HCT116 (cell line): ENCODE measurements around the gene CES5A. TPM values are rescaled to one million over a fixed set of nuclear protein-coding genes. Genes with fewer than 3 reads are reported as not detected.

Experiments used
- ATAC-seq: fragments of 200-7000 bp; cut with Tn5 transposase; 2 replicates; pipeline ENCODE4 v1.9.1; 2020; ENCODE audit warnings: mild to moderate bottlenecking, moderate library complexity
- BruUV-seq: library from RNA; stranded (reverse); fragments of 400-500 nt; replicated peaks from 2 replicates; lab custom pipeline; 2021; lab: Mats Ljungman, UMichigan
- CTCF ChIA-PET: fragments of 300-600 bp; sonication (Branson Sonifier 250); formaldehyde crosslinking; loops from one replicate; lab custom pipeline; 2021; ENCODE audit warnings: antibody characterized with exemption; lab: Charles Lee
- POLR2A ChIA-PET: fragments of 300-600, 350-600 bp; sonication (Branson Sonifier 250); formaldehyde crosslinking; loops from one replicate; lab custom pipeline; 2021; ENCODE audit warnings: antibody characterized with exemption; lab: Charles Lee
- RAD21 ChIA-PET, 2 experiments: fragments of 300-600 bp; sonication (Branson Sonifier 250); formaldehyde crosslinking; loops; one replicate each; lab custom pipeline; 2023; ENCODE audit warnings: low total read pairs in 2 of 2; ENCODE audit not compliant: uncharacterized antibody in 2 of 2, unreplicated experiment in 2 of 2, low non-redundant PET in 1 of 2; lab: Charles Lee
- DNase-seq: peaks from one replicate; pipeline ENCODE4 v3.0.0-alpha.2; 2010; ENCODE audit warnings: low read depth, low spot score
- H2AFZ ChIP-seq: fragments of 200-600 bp; shearing (Covaris generic), sonication (generic); 2 replicates; pipeline ENCODE4 v1.6.1; 2017; ENCODE audit warnings: low read depth, mixed run types, mixed read lengths, antibody characterized with exemption, low read length; ENCODE audit not compliant: poor library complexity, severe bottlenecking
- H3K27ac ChIP-seq: 2 replicates; pipeline ENCODE4 v1.5.1; 2012; ENCODE audit warnings: low read depth, low read length
- H3K27me3 ChIP-seq: fragments of 200-600 bp; sonication (generic); 2 replicates; pipeline ENCODE4 v1.6.1; 2016; ENCODE audit warnings: mixed run types, low read length, mixed read lengths; ENCODE audit not compliant: insufficient read depth
- H3K36me3 ChIP-seq, 2 experiments: fragments of 200-500 bp in 1 of 2; fragments of 200-600 bp in 1 of 2; sonication (Bioruptor generic) in 1 of 2; sonication (generic) in 1 of 2; 2 replicates each; pipeline versions ENCODE4 v1.5.1 to v1.6.1; 2014 to 2016; ENCODE audit warnings: low read length in 2 of 2, inconsistent platforms in 1 of 2, mixed read lengths in 1 of 2, mixed run types in 1 of 2; ENCODE audit not compliant: insufficient read depth in 2 of 2, control insufficient read depth in 1 of 2
- H3K4me1 ChIP-seq, 2 experiments: fragments of 200-600 bp in 1 of 2; sonication (generic) in 1 of 2; 2 replicates each; pipeline versions ENCODE4 v1.5.1 to v1.6.1; 2012 to 2017; ENCODE audit warnings: low read length in 2 of 2, inconsistent platforms in 1 of 2, mild to moderate bottlenecking in 1 of 2, mixed read lengths in 1 of 2, mixed run types in 1 of 2, moderate library complexity in 1 of 2; ENCODE audit not compliant: insufficient read depth in 2 of 2, control insufficient read depth in 1 of 2
- H3K4me2 ChIP-seq: fragments of 200-600 bp; sonication (generic); 2 replicates; pipeline ENCODE4 v1.6.1; 2017; ENCODE audit warnings: mixed run types, low read length, mixed read lengths
- H3K4me3 ChIP-seq, 2 experiments: fragments of 200-600 bp in 1 of 2; sonication (generic) in 1 of 2; replicated peaks in 1 of 2; 2 replicates each; pipeline ENCODE4 v1.5.1; 2011 to 2016; ENCODE audit warnings: low read length in 2 of 2, control low read depth in 1 of 2, low read depth in 1 of 2, mild to moderate bottlenecking in 1 of 2, mixed read lengths in 1 of 2, mixed run types in 1 of 2
- H3K79me2 ChIP-seq: fragments of 200-600 bp; sonication (generic); 2 replicates; pipeline ENCODE4 v1.6.1; 2017; ENCODE audit warnings: mild to moderate bottlenecking, mixed run types, low read length, moderate library complexity, mixed read lengths; ENCODE audit not compliant: insufficient read depth
- H3K9ac ChIP-seq: fragments of 200-600 bp; sonication (generic); 2 replicates; pipeline ENCODE4 v1.6.1; 2016; ENCODE audit warnings: low read length, mixed read lengths
- H3K9me2 ChIP-seq: fragments of 200-600 bp; sonication (generic), shearing (Covaris generic); 2 replicates; pipeline ENCODE4 v1.6.1; 2017; ENCODE audit warnings: mixed run types, mild to moderate bottlenecking, moderate library complexity; ENCODE audit not compliant: insufficient read depth
- H3K9me3 ChIP-seq, 2 experiments: fragments of 200-500 bp in 1 of 2; fragments of 200-600 bp in 1 of 2; sonication (Bioruptor generic) in 1 of 2; sonication (generic) in 1 of 2; 2 replicates each; pipeline ENCODE4 v1.6.1; 2014 to 2017; ENCODE audit warnings: low read length in 2 of 2, mixed read lengths in 2 of 2, inconsistent platforms in 1 of 2, low read depth in 1 of 2, mild to moderate bottlenecking in 1 of 2, mixed run types in 1 of 2, moderate library complexity in 1 of 2; ENCODE audit not compliant: control insufficient read depth in 1 of 2, insufficient read depth in 1 of 2
- H4K20me1 ChIP-seq: fragments of 200-600 bp; sonication (generic), shearing (Covaris generic); 2 replicates; pipeline ENCODE4 v1.6.1; 2017; ENCODE audit warnings: mixed run types, mild to moderate bottlenecking, moderate library complexity; ENCODE audit not compliant: insufficient read depth
- ATF3 ChIP-seq: IDR thresholded peaks from 2 replicates; pipeline ENCODE4 v1.6.1; 2012
- CBX3 ChIP-seq: IDR thresholded peaks from 2 replicates; pipeline ENCODE4 v1.6.1; 2012; ENCODE audit warnings: low read depth
- EGR1 ChIP-seq: IDR thresholded peaks from 2 replicates; pipeline ENCODE4 v1.6.1; 2012; ENCODE audit warnings: low read depth
- ELF1 ChIP-seq: IDR thresholded peaks from 2 replicates; pipeline ENCODE4 v1.6.1; 2012; ENCODE audit warnings: low read depth, borderline replicate concordance
- EZH2 ChIP-seq: fragments of 200-600 bp; sonication (generic); IDR thresholded peaks from 2 replicates; pipeline ENCODE4 v1.6.1; 2017; ENCODE audit warnings: antibody characterized with exemption, mixed run types
- EZH2phosphoT487 ChIP-seq: fragments of 200-600 bp; IDR thresholded peaks from 2 replicates; pipeline ENCODE4 v1.6.1; 2018; ENCODE audit warnings: antibody characterized with exemption, borderline replicate concordance
- POLR2AphosphoS5 ChIP-seq: IDR thresholded peaks from 2 replicates; pipeline ENCODE4 v1.6.1; 2011; ENCODE audit warnings: mild to moderate bottlenecking, low read depth, low read length, moderate library complexity
- SIN3A ChIP-seq: IDR thresholded peaks from 2 replicates; pipeline ENCODE4 v1.6.1; 2012; ENCODE audit warnings: low read depth
- intact Hi-C: fragments of 100-400 bp; cut with micrococcal nuclease; formaldehyde crosslinking; loops from 2 replicates; pipeline ENCODE4 v1.10.0; 2022
- total RNA-seq: library from RNA; stranded (reverse); gene quantifications from one replicate; pipeline ENCODE4 v1.2.1, GENCODE V29; 2021; ENCODE audit not compliant: unreplicated experiment
- TF ChIP-seq, protein P1 (sequence below), 3 experiments: fragments of 200-600 bp in 1 of 3; sonication (generic) in 1 of 3; IDR thresholded peaks in 2 of 3; conservative IDR thresholded peaks in 1 of 3; 2 replicates each; pipeline ENCODE4 v1.5.1; 2012 to 2017; ENCODE audit warnings: low read depth in 2 of 3, low read length in 2 of 3, antibody characterized with exemption in 1 of 3, borderline replicate concordance in 1 of 3, control low read depth in 1 of 3, mild to moderate bottlenecking in 1 of 3, mixed read lengths in 1 of 3, mixed run types in 1 of 3, moderate library complexity in 1 of 3; ENCODE audit not compliant: insufficient read depth in 1 of 3

The CES5A gene
- total RNA-seq, 1 experiment from 2014 or later: not detected

- TF ChIP-seq CBX3 (no peak), EZH2phosphoT487 (no peak), SIN3A (no peak), ELF1 (no peak), ATF3 (no peak), EZH2 (no peak), EGR1 (no peak), POLR2AphosphoS5 (no peak)
- TF ChIP-seq, protein P1, sequence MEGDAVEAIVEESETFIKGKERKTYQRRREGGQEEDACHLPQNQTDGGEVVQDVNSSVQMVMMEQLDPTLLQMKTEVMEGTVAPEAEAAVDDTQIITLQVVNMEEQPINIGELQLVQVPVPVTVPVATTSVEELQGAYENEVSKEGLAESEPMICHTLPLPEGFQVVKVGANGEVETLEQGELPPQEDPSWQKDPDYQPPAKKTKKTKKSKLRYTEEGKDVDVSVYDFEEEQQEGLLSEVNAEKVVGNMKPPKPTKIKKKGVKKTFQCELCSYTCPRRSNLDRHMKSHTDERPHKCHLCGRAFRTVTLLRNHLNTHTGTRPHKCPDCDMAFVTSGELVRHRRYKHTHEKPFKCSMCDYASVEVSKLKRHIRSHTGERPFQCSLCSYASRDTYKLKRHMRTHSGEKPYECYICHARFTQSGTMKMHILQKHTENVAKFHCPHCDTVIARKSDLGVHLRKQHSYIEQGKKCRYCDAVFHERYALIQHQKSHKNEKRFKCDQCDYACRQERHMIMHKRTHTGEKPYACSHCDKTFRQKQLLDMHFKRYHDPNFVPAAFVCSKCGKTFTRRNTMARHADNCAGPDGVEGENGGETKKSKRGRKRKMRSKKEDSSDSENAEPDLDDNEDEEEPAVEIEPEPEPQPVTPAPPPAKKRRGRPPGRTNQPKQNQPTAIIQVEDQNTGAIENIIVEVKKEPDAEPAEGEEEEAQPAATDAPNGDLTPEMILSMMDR (IDR thresholded peaks at IDR 0.05 in 2 of 3, conservative IDR thresholded peaks at IDR 0.05 in 1 of 3; ENCODE audit: borderline replicate concordance in 1 of 3, insufficient read depth in 1 of 3, low read depth in 2 of 3, low read length in 2 of 3): no peak
These were observed 52.8 kb downstream of the CES5A start (continued) for GRCh38 chr16:55822280-55822810.

- CTCF ChIA-PET: no interaction called here
- TF ChIP-seq EGR1: no peak
- TF ChIP-seq, protein P1 (IDR thresholded peaks at IDR 0.05 in 2 of 3, conservative IDR thresholded peaks at IDR 0.05 in 1 of 3; ENCODE audit: borderline replicate concordance in 1 of 3, insufficient read depth in 1 of 3, low read depth in 2 of 3, low read length in 2 of 3): no peak
- POLR2A ChIA-PET: no interaction called here
- H3K27me3 ChIP-seq: peaks cover 46% of the 10 kb centered on the region
- no peak overlapping the region for H2AFZ ChIP-seq
- no peaks in the 10 kb centered on the region for H3K79me2 ChIP-seq
- H3K9me3 ChIP-seq: no peaks in the 10 kb centered on the region
- no peak overlapping the region for H3K27ac ChIP-seq
- DNase-seq: no peak
- no peak for ATAC-seq
- RAD21 ChIA-PET: no interaction called here
- H3K36me3 ChIP-seq: no peaks in the 10 kb centered on the region
- no TSS peak for BruUV-seq
- no peak overlapping the region for H3K4me2 ChIP-seq
- H3K9ac ChIP-seq: no peak overlapping the region
- no peak overlapping the region for H3K4me3 ChIP-seq
- intact Hi-C loops: no loop called here
- H3K4me1 ChIP-seq: no peaks in the 10 kb centered on the region
- H4K20me1 ChIP-seq: no peaks in the 10 kb centered on the region
- H3K9me2 ChIP-seq: no peaks in the 10 kb centered on the region
These were observed 54.0 kb downstream of the CES5A start for GRCh38 chr16:55821210-55821609.
